HG03108 (cell line): ENCODE data around the gene FBXO45.
"Not testable (repeated sequence)": the region's sequence is repeated elsewhere in the genome, so short reads cannot be mapped to it uniquely, and the experiment has no call there.

ENCODE experiments used
- ATAC-seq: cut with Tn5 transposase; IDR thresholded peaks from one replicate; pipeline ENCODE4 v1.9.1; 2021; ENCODE audit warnings: moderate library complexity; ENCODE audit not compliant: unreplicated experiment

The FBXO45 gene

GRCh38 chr3:196615234-196615633 lies 46.8 kb downstream of the FBXO45 start:
- not testable (repeated sequence) for ATAC-seq

- ATAC-seq, result no peak
Measured at GRCh38 chr3:196617256-196617655, 48.8 kb downstream of the FBXO45 start.

- ATAC-seq, result no peak
Measured at GRCh38 chr3:196619223-196619622, 50.8 kb downstream of the FBXO45 start.

GRCh38 chr3:196619627-196620026 lies 51.2 kb downstream of the FBXO45 start:
- ATAC-seq, result not testable (repeated sequence)

GRCh38 chr3:196620161-196620604 lies 51.7 kb downstream of the FBXO45 start:
- ATAC-seq, result no peak

GRCh38 chr3:196620684-196621083 lies 52.2 kb downstream of the FBXO45 start:
- no peak for ATAC-seq

GRCh38 chr3:196621611-196622010 lies 53.2 kb downstream of the FBXO45 start:
- no peak for ATAC-seq

GRCh38 chr3:196624067-196624790 lies 55.8 kb downstream of the FBXO45 start:
- ATAC-seq, result no peak

GRCh38 chr3:196624907-196625306 lies 56.4 kb downstream of the FBXO45 start:
- no peak for ATAC-seq

- no peak for ATAC-seq
Measured at GRCh38 chr3:196625331-196625730, 56.9 kb downstream of the FBXO45 start.

- no peak for ATAC-seq
Measured at GRCh38 chr3:196627918-196628231, 59.4 kb downstream of the FBXO45 start.

GRCh38 chr3:196629228-196629627 lies 60.8 kb downstream of the FBXO45 start:
- no peak for ATAC-seq

GRCh38 chr3:196631682-196632045 lies 63.2 kb downstream of the FBXO45 start:
- no peak for ATAC-seq

- ATAC-seq, result peak; percentile 66
Measured at GRCh38 chr3:196632046-196632751, 63.7 kb downstream of the FBXO45 start.

- no peak for ATAC-seq
Measured at GRCh38 chr3:196633555-196634151, 65.2 kb downstream of the FBXO45 start.

GRCh38 chr3:196634224-196634623 lies 65.8 kb downstream of the FBXO45 start:
- no peak for ATAC-seq

GRCh38 chr3:196634829-196635228 lies 66.4 kb downstream of the FBXO45 start:
- ATAC-seq, result no peak

GRCh38 chr3:196636369-196637349 lies 68.2 kb downstream of the FBXO45 start:
- no peak for ATAC-seq

- not testable (repeated sequence) for ATAC-seq
Measured at GRCh38 chr3:196637941-196638340, 69.5 kb downstream of the FBXO45 start.
